Upper lobe of right lung (tissue), 1 donor: ENCODE data around the gene IGFBP6. TPM values are rescaled to one million over a fixed set of nuclear protein-coding genes. Genes with fewer than 3 reads are reported as not detected.
A peak's percentile ranks its signal among the peaks of the same experiment; 100 is the strongest.

ENCODE experiments used
- ATAC-seq: fragments of 200-7000 bp; cut with Tn5 transposase; one replicate; pipeline ENCODE4 v1.9.1; 2020; ENCODE audit warnings: mild to moderate bottlenecking, moderate library complexity
- DNase-seq: peaks from one replicate; pipeline ENCODE4 v3.0.0-alpha.2; 2020
- H3K27ac ChIP-seq: fragments of 200-600 bp; one replicate; pipeline ENCODE4 v1.8.0; 2022
- H3K27me3 ChIP-seq: fragments of 200-600 bp; one replicate; pipeline ENCODE4 v1.8.0; 2022; ENCODE audit warnings: mild to moderate bottlenecking
- H3K36me3 ChIP-seq: fragments of 200-600 bp; one replicate; pipeline ENCODE4 v1.8.0; 2022
- H3K4me1 ChIP-seq: fragments of 200-600 bp; one replicate; pipeline ENCODE4 v1.8.0; 2022
- H3K4me3 ChIP-seq: fragments of 200-600 bp; one replicate; pipeline ENCODE4 v1.8.0; 2022; ENCODE audit warnings: mild to moderate bottlenecking
- H3K9me3 ChIP-seq: fragments of 200-600 bp; one replicate; pipeline ENCODE4 v1.8.0; 2022
- CTCF ChIP-seq: fragments of 200-600 bp; IDR thresholded peaks from one replicate; pipeline ENCODE4 v1.8.0; 2022; ENCODE audit warnings: antibody characterized with exemption
- intact Hi-C: fragments of 100-400 bp; cut with DNase I; formaldehyde crosslinking; loops from one replicate; pipeline ENCODE4 v1.11.0; 2022
- total RNA-seq: library from RNA; stranded (reverse); fragmentation: NEBNext Ultra II Directional; extraction: Animal tissue kit (Norgen Biotek cat#: 25700); gene quantifications from one replicate; pipeline ENCODE4 v1.2.1, GENCODE V29; 2021
- donor health status: DM: no; HTN: yes; CAD: no; lungs with severe emphysema.

The IGFBP6 gene
- total RNA-seq, 1 donor from 2014 or later, result 34.6 TPM

- ATAC-seq, result peak; percentile 28
- Histone ChIP-seq H3K4me1 (no peaks in the 10 kb centered on the region), H3K27me3 (no peaks in the 10 kb centered on the region), H3K27ac (no peak overlapping the region), H3K4me3 (no peak overlapping the region), H3K9me3 (no peaks in the 10 kb centered on the region), H3K36me3 (no peaks in the 10 kb centered on the region)
- intact Hi-C loops, result no loop called here
- TF ChIP-seq CTCF, result no peak
- DNase-seq, result no peak
Observed at GRCh38 chr12:53115112-53115890, 17.8 kb downstream of the IGFBP6 start.

- ATAC-seq, result no peak
- Histone ChIP-seq H3K9me3 (no peaks in the 10 kb centered on the region), H3K36me3 (no peaks in the 10 kb centered on the region), H3K4me1 (no peaks in the 10 kb centered on the region), H3K4me3 (no peak overlapping the region), H3K27ac (no peak overlapping the region), H3K27me3 (no peaks in the 10 kb centered on the region)
- no peak for TF ChIP-seq CTCF
- intact Hi-C loops, result no loop called here
- DNase-seq, result no peak
Observed at GRCh38 chr12:53115891-53116648, 18.6 kb downstream of the IGFBP6 start.

GRCh38 chr12:53118751-53119300 is 21.4 kb downstream of the IGFBP6 start:
- Histone ChIP-seq H3K4me3 (no peak overlapping the region), H3K27me3 (no peaks in the 10 kb centered on the region), H3K9me3 (no peaks in the 10 kb centered on the region), H3K27ac (no peak overlapping the region), H3K4me1 (no peaks in the 10 kb centered on the region), H3K36me3 (no peaks in the 10 kb centered on the region)
- ATAC-seq, result no peak
- no peak for DNase-seq
- no peak for TF ChIP-seq CTCF
- intact Hi-C loops, result no loop called here

GRCh38 chr12:53120685-53121525 is 23.4 kb downstream of the IGFBP6 start:
- intact Hi-C loops, result no loop called here
- no peak for TF ChIP-seq CTCF
- no peak for ATAC-seq

GRCh38 chr12:53122961-53123468 is 25.5 kb downstream of the IGFBP6 start:
- no peak for DNase-seq
- no peaks in the 10 kb centered on the region for H3K36me3 ChIP-seq
- H3K4me3 ChIP-seq, result no peak overlapping the region
- no peak for TF ChIP-seq CTCF
- no peak overlapping the region for H3K27ac ChIP-seq
- intact Hi-C loops, result no loop called here
- H3K4me1 ChIP-seq, result no peaks in the 10 kb centered on the region
- H3K9me3 ChIP-seq, result no peaks in the 10 kb centered on the region
- peak; percentile 12 for ATAC-seq
- H3K27me3 ChIP-seq, result no peaks in the 10 kb centered on the region

More at GRCh38 chr12:53120685-53121525, 23.4 kb downstream of the IGFBP6 start:
- no peak for DNase-seq
- H3K4me3 ChIP-seq, result no peak overlapping the region
- H3K27ac ChIP-seq, result no peak overlapping the region
- H3K36me3 ChIP-seq, result no peaks in the 10 kb centered on the region
- H3K4me1 ChIP-seq, result no peaks in the 10 kb centered on the region
- no peaks in the 10 kb centered on the region for H3K27me3 ChIP-seq
- no peaks in the 10 kb centered on the region for H3K9me3 ChIP-seq
